ENCODE data around the gene ESCO1. TPM values are rescaled to one million over a fixed set of nuclear protein-coding genes. Genes with fewer than 3 reads are reported as not detected.

The ESCO1 gene
- total RNA-seq, 2 experiments from 2014 or later: 25.3 to 37.7 TPM

- intact Hi-C loops (cut with micrococcal nuclease; ENCODE audit: unreplicated experiment): no loop called here
- ChIA-PET CTCF (ENCODE audit: unreplicated experiment) (no interaction called here), POLR2A (interaction anchor here (0.6 to 1.1 kb wide), 5 partner anchors 9 to 396 kb away, joined by 3 to 5 read pairs (median 4); partner anchors contain the start of gene MIB1)
- DNase-seq (ENCODE audit: low spot score): no peak
- H2AFZ ChIP-seq (ENCODE audit: low read length): no peak overlapping the region
- no TSS peak for BruUV-seq (replicated peaks)
- H4K20me1 ChIP-seq (ENCODE audit: insufficient read depth, low read length): no peaks in the 10 kb centered on the region
- H3K27ac ChIP-seq (ENCODE audit: low read depth, low read length, poor library complexity, severe bottlenecking): no peak overlapping the region
- no peak overlapping the region for H3K4me2 ChIP-seq (ENCODE audit: low read length)
- H3K9me2 ChIP-seq (ENCODE audit: insufficient read depth, low read length): no peaks in the 10 kb centered on the region
- H3K79me2 ChIP-seq (ENCODE audit: insufficient read depth, low read depth, low read length): peaks cover 4% of the 10 kb centered on the region; the same call in 1 of the 2 replicates
- no peaks in the 10 kb centered on the region for H3K9me3 ChIP-seq (ENCODE audit: low read length)
- H3K4me3 ChIP-seq (ENCODE audit: low read depth, low read length, poor library complexity, severe bottlenecking): no peak overlapping the region
- H3K36me3 ChIP-seq (ENCODE audit: insufficient read depth, low read length): peaks cover 94% of the 10 kb centered on the region
- H3K4me1 ChIP-seq (ENCODE audit: insufficient read depth, low read length, poor library complexity, severe bottlenecking): no peaks in the 10 kb centered on the region
- TF ChIP-seq, protein P1, sequence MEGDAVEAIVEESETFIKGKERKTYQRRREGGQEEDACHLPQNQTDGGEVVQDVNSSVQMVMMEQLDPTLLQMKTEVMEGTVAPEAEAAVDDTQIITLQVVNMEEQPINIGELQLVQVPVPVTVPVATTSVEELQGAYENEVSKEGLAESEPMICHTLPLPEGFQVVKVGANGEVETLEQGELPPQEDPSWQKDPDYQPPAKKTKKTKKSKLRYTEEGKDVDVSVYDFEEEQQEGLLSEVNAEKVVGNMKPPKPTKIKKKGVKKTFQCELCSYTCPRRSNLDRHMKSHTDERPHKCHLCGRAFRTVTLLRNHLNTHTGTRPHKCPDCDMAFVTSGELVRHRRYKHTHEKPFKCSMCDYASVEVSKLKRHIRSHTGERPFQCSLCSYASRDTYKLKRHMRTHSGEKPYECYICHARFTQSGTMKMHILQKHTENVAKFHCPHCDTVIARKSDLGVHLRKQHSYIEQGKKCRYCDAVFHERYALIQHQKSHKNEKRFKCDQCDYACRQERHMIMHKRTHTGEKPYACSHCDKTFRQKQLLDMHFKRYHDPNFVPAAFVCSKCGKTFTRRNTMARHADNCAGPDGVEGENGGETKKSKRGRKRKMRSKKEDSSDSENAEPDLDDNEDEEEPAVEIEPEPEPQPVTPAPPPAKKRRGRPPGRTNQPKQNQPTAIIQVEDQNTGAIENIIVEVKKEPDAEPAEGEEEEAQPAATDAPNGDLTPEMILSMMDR (conservative IDR thresholded peaks at IDR 0.05; ENCODE audit: low read length): no peak
- TF ChIP-seq EZH2phosphoT487 (IDR thresholded peaks at IDR 0.05; ENCODE audit: borderline replicate concordance, low read depth, low read length): no peak
Measured at GRCh38 chr18:21548647-21549046, 51.9 kb downstream of the ESCO1 start.

GRCh38 chr18:21546423-21546822 is 54.1 kb downstream of the ESCO1 start:
- ChIA-PET CTCF (ENCODE audit: unreplicated experiment) (no interaction called here), POLR2A (interaction anchor here (0.5 to 1.4 kb wide), 3 partner anchors 9 to 651 kb away, joined by 3 to 6 read pairs (median 3); partner anchors contain the start of gene ESCO1)
- BruUV-seq (replicated peaks): no TSS peak
- Histone ChIP-seq H3K4me3 (ENCODE audit: low read depth, low read length, poor library complexity, severe bottlenecking) (no peak overlapping the region), H3K4me1 (ENCODE audit: insufficient read depth, low read length, poor library complexity, severe bottlenecking) (no peaks in the 10 kb centered on the region), H3K27ac (ENCODE audit: low read depth, low read length, poor library complexity, severe bottlenecking) (no peak overlapping the region), H4K20me1 (ENCODE audit: insufficient read depth, low read length) (no peaks in the 10 kb centered on the region), H3K9me2 (ENCODE audit: insufficient read depth, low read length) (no peaks in the 10 kb centered on the region), H3K36me3 (ENCODE audit: insufficient read depth, low read length) (peaks cover 89% of the 10 kb centered on the region), H2AFZ (ENCODE audit: low read length) (no peak overlapping the region), H3K9me3 (ENCODE audit: low read length) (no peaks in the 10 kb centered on the region), H3K4me2 (ENCODE audit: low read length) (no peak overlapping the region), H3K79me2 (ENCODE audit: insufficient read depth, low read depth, low read length) (no peaks in the 10 kb centered on the region; the same call in 1 of the 2 replicates)
- DNase-seq (ENCODE audit: low spot score): no peak
- no peak for TF ChIP-seq EZH2phosphoT487 (IDR thresholded peaks at IDR 0.05; ENCODE audit: borderline replicate concordance, low read depth, low read length)
- intact Hi-C loops (cut with micrococcal nuclease; ENCODE audit: unreplicated experiment): no loop called here

DNA sequence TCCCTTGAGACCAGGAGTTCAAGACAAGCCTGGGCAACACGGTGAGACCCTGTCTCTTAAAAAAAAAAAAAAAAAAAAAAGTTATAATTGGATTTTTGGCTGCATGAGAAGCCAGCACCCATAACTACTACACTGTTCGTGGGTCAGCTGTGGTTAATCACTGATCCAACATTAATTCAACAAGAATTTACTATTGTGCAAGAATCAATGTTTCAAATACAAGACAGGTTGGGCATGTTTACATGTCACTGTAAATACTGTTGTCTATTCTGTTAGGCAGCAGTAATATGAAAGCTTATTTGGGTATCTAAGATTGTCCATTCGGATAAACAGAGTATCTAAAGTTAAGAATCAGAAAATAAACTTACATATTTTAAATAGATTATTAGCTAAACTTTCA is 62.3 kb downstream of the ESCO1 start:
- no TSS peak for BruUV-seq (replicated peaks)
- Histone ChIP-seq H4K20me1 (ENCODE audit: insufficient read depth, low read length) (no peaks in the 10 kb centered on the region), H3K79me2 (ENCODE audit: insufficient read depth, low read depth, low read length) (no peaks in the 10 kb centered on the region), H3K9me3 (ENCODE audit: low read length) (no peaks in the 10 kb centered on the region), H3K9me2 (ENCODE audit: insufficient read depth, low read length) (no peaks in the 10 kb centered on the region), H3K4me1 (ENCODE audit: insufficient read depth, low read length, poor library complexity, severe bottlenecking) (no peaks in the 10 kb centered on the region), H3K27ac (ENCODE audit: low read depth, low read length, poor library complexity, severe bottlenecking) (no peak overlapping the region), H3K4me2 (ENCODE audit: low read length) (no peak overlapping the region), H3K4me3 (ENCODE audit: low read depth, low read length, poor library complexity, severe bottlenecking) (no peak overlapping the region), H2AFZ (ENCODE audit: low read length) (no peak overlapping the region), H3K36me3 (ENCODE audit: insufficient read depth, low read length) (peaks cover 89% of the 10 kb centered on the region)
- no peak for TF ChIP-seq EZH2phosphoT487 (IDR thresholded peaks at IDR 0.05; ENCODE audit: borderline replicate concordance, low read depth, low read length)
- TF ChIP-seq, protein P1 (conservative IDR thresholded peaks at IDR 0.05; ENCODE audit: low read length): no peak
- no peak for DNase-seq (ENCODE audit: low spot score)
- ChIA-PET CTCF (ENCODE audit: unreplicated experiment) (no interaction called here), POLR2A (no interaction called here)
- intact Hi-C loops (cut with micrococcal nuclease; ENCODE audit: unreplicated experiment): no loop called here
